ENCODE data around the gene SSH3.

Gene SSH3

DNA sequence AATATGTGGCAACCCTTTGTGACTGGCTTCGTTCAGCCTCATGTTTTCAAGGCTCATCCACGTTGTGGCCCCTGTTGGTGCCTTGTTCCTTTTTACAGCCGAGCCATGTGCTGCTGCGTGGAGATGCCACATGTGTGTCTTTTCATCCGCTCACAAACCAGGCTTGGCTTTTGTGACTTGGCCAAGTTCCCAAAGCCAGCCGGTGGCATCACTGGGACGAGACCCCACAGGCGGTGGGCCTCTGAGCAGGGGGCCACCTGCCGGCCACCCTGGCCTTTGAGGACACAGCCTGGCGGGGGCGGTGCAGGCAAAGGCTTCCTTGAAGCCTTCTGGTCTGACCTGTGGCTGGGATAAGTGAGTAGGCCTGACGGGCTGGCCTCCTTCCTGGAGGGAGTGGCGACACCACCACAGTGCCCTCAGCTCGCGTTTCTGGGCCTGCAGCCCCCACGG lies 26.5 kb upstream of the SSH3 start:
- Histone ChIP-seq H3K9ac (ENCODE audit: low read depth, low read length) (peak overlapping the region; percentile 46), H3K36me3 (ENCODE audit: insufficient read depth, low read length) (peaks cover 32% of the 10 kb centered on the region), H3K27me3 (ENCODE audit: insufficient read depth, low read length) (no peaks in the 10 kb centered on the region), H3K27ac (ENCODE audit: low read depth, low read length) (peak overlapping the region; percentile 91), H3K9me3 (ENCODE audit: insufficient read depth, low read depth, low read length) (no peaks in the 10 kb centered on the region), H3K4me3 (ENCODE audit: low read length) (no peak overlapping the region), H3K4me1 (ENCODE audit: insufficient read depth, low read length) (peaks cover 12% of the 10 kb centered on the region)
- WGBS, result 66% methylated on average over 16 of the region's 16 CpGs

DNA sequence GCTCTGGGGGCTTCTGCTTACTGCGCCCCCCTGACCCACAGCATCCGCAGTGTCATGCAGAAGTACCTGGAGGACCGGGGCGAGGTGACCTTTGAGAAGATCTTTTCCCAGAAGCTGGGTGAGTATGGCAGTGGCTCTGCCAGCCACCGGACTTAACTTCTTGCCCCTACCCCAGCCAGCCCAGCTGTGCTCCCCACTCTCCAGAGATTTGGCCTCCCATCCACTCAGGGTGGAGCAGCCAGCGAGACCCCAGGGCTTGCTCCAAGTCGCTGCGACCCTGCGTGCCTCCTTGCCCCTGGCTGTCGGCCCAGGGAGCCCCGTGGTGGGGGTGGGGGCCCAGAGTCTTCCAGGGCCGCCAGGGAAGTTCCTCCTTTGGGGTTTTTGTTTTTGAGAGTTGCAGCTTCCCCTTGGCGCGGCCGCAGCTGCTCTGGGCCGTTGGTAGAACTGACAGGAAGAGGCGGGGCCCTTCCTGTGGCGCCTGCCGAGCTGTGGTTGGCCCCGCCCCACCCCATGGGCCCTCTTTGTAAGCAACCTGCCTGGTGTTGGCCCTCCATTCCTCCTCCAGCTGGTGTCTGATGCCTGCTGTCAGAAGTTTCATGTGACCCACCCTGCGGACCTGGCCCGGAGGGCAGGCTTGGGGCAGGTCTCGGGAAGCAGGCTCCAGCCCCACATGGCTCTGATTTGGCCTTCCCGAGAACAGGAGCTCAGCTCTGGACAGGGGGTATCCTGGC lies 25.9 kb upstream of the SSH3 start:
- Histone ChIP-seq H3K36me3 (ENCODE audit: insufficient read depth, low read length) (peaks cover 36% of the 10 kb centered on the region), H3K27ac (ENCODE audit: low read depth, low read length) (peak overlapping the region; percentile 91)
- 44% methylated on average over 24 of the region's 24 CpGs for WGBS

DNA sequence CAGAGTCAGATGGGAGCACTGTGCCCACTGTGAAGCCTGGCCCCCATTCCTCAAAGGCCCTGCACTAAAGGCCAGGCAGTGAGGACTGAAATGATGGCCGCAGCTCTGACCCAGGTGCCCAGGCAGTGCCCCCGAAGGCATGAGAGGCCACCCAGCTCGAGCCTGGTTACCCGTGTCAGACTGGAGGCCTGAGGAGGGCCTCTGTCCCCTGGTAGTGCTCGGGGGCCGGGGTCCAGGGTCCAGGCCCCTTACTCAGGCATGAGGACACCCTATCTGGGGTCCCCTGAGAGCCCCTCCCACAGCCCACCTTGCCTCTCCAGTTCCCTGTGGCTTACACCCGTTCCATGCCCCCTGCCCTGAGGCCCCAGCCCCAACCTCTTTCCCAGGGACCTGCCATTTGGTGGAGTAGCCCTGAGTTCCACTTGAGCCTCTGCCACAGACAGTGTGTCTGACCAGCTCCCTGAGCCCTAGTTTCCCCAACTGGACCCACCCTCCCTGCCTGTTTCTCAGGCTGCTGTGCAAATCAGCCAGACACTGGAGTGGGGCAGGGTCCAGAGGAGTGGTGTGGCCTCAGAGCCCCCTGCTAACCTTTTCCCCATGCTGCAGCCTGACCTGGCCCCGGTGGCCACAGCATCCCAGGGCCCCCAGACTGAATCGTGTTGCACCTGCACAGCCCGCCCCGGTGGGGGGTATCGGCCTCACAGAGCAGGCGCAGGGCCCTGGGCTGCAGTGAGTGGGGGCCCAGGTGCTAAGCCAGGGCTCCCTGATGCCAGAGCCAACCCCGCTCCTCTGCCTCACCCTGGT lies 25.0 kb upstream of the SSH3 start:
- H3K4me3 ChIP-seq (ENCODE audit: low read length), result no peak overlapping the region
- 93% methylated on average over 14 of the region's 14 CpGs for WGBS
- no peak overlapping the region for H3K9ac ChIP-seq (ENCODE audit: low read depth, low read length)
- peaks cover 46% of the 10 kb centered on the region for H3K36me3 ChIP-seq (ENCODE audit: insufficient read depth, low read length)
- no peaks in the 10 kb centered on the region for H3K9me3 ChIP-seq (ENCODE audit: insufficient read depth, low read depth, low read length)
- peaks cover 12% of the 10 kb centered on the region for H3K4me1 ChIP-seq (ENCODE audit: insufficient read depth, low read length)
- H3K27ac ChIP-seq (ENCODE audit: low read depth, low read length), result 0 out of 2 replicates have a peak overlapping the region, but pooled peaks have one; percentile 91
- H3K27me3 ChIP-seq (ENCODE audit: insufficient read depth, low read length), result no peaks in the 10 kb centered on the region

More for the DNA sequence above, 25.9 kb upstream of the SSH3 start:
- Histone ChIP-seq H3K27me3 (ENCODE audit: insufficient read depth, low read length) (no peaks in the 10 kb centered on the region), H3K4me1 (ENCODE audit: insufficient read depth, low read length) (peaks cover 12% of the 10 kb centered on the region), H3K9me3 (ENCODE audit: insufficient read depth, low read depth, low read length) (no peaks in the 10 kb centered on the region), H3K4me3 (ENCODE audit: low read length) (no peak overlapping the region), H3K9ac (ENCODE audit: low read depth, low read length) (peak overlapping the region; percentile 46)

DNA sequence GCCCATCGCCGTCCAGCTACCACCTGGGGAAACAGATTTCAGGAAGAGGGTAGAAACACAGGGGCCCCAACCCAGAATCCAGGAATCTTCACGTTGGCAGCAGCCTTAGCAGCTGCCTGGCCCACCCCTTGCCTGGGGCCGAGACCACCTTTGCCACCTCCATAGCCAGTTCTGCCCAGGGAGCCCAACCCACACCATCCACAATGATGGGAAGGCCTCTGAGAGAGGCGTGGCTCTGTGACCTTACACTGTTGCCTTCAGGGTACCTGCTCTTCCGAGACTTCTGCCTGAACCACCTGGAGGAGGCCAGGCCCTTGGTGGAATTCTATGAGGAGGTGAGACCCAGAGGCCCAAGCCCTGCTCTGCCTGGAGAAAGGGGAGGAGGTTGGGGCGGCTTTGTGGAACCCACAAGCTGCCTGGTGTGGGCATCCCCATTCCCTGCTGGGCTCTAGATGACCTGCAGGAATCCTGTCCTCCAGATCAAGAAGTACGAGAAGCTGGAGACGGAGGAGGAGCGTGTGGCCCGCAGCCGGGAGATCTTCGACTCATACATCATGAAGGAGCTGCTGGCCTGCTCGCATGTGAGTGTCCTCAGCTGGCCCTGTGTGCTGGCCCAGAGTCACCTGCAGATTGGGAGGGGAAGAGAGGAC lies 24.3 kb upstream of the SSH3 start:
- Histone ChIP-seq H3K27me3 (ENCODE audit: insufficient read depth, low read length) (no peaks in the 10 kb centered on the region), H3K4me3 (ENCODE audit: low read length) (no peak overlapping the region), H3K36me3 (ENCODE audit: insufficient read depth, low read length) (peaks cover 52% of the 10 kb centered on the region), H3K9me3 (ENCODE audit: insufficient read depth, low read depth, low read length) (no peaks in the 10 kb centered on the region), H3K9ac (ENCODE audit: low read depth, low read length) (no peak overlapping the region), H3K27ac (ENCODE audit: low read depth, low read length) (no peak overlapping the region), H3K4me1 (ENCODE audit: insufficient read depth, low read length) (peaks cover 12% of the 10 kb centered on the region)
- WGBS, result 96% methylated on average over 14 of the region's 14 CpGs

DNA sequence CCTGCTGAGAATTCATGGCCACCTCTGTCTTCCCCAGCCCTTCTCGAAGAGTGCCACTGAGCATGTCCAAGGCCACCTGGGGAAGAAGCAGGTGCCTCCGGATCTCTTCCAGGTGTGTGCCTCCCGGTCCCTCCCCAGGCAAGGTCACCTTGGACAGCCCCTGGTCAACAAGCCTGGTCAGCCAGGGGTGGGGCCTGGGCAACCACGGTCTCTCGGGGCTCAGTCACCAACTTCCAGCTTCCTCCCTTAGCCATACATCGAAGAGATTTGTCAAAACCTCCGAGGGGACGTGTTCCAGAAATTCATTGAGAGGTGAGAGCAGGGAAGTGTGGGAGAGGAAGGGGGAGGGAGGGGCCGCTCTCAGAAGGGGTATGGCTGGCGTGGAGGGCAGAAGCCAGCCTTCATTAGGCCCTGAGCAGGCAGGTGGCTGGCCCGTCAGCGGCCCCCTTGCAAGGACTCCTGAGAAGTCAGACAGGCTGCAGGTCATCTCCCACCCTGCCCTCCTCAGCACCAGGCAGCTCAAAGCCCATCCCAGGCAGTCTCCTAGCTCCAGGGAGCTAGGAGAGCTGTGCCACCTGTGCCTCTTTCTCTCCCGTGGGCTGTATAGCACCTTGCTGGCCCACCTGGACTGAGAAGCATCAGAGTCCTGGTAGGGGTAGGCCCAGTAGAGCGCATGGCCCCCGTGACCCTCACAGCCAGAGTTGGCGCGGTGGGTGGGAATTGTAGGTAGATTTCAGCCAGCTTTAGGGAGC lies 23.6 kb upstream of the SSH3 start:
- Histone ChIP-seq H3K27me3 (ENCODE audit: insufficient read depth, low read length) (no peaks in the 10 kb centered on the region), H3K4me3 (ENCODE audit: low read length) (no peak overlapping the region), H3K36me3 (ENCODE audit: insufficient read depth, low read length) (peaks cover 55% of the 10 kb centered on the region), H3K9me3 (ENCODE audit: insufficient read depth, low read depth, low read length) (no peaks in the 10 kb centered on the region), H3K27ac (ENCODE audit: low read depth, low read length) (no peak overlapping the region), H3K4me1 (ENCODE audit: insufficient read depth, low read length) (peaks cover 12% of the 10 kb centered on the region), H3K9ac (ENCODE audit: low read depth, low read length) (no peak overlapping the region)
- 94% methylated on average over 17 of the region's 17 CpGs for WGBS

DNA sequence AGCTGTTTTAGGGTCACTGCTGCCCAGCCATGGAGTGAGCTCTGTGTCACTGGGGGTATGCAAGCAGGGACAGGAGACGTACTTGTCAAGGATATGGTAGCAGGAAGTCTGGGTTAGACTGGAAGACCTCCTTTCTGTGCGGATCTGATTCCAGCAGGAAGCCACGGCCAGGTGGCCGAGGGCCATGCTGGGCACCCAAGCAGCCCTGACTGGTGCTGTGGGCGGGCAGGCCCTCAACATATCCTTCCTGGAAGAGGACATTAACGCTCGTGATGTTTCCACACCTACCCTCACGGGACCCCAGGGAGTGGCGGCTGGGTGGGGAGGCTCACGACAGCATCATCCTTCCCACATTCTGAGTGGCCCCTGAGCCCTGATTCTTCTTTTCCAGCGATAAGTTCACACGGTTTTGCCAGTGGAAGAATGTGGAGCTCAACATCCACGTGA lies 23.0 kb upstream of the SSH3 start:
- no peak overlapping the region for H3K27ac ChIP-seq (ENCODE audit: low read depth, low read length)
- H3K9ac ChIP-seq (ENCODE audit: low read depth, low read length), result no peak overlapping the region
- WGBS, result 94% methylated on average over 13 of the region's 13 CpGs
- no peak overlapping the region for H3K4me3 ChIP-seq (ENCODE audit: low read length)
- H3K27me3 ChIP-seq (ENCODE audit: insufficient read depth, low read length), result no peaks in the 10 kb centered on the region
- H3K4me1 ChIP-seq (ENCODE audit: insufficient read depth, low read length), result peaks cover 12% of the 10 kb centered on the region
- no peaks in the 10 kb centered on the region for H3K9me3 ChIP-seq (ENCODE audit: insufficient read depth, low read depth, low read length)
- H3K36me3 ChIP-seq (ENCODE audit: insufficient read depth, low read length), result peaks cover 61% of the 10 kb centered on the region

GRCh38 chr11:67280788-67281551 lies 22.4 kb upstream of the SSH3 start:
- Histone ChIP-seq H3K36me3 (ENCODE audit: insufficient read depth, low read length) (peaks cover 66% of the 10 kb centered on the region), H3K4me3 (ENCODE audit: low read length) (no peak overlapping the region), H3K9me3 (ENCODE audit: insufficient read depth, low read depth, low read length) (no peaks in the 10 kb centered on the region), H3K27ac (ENCODE audit: low read depth, low read length) (no peak overlapping the region), H3K27me3 (ENCODE audit: insufficient read depth, low read length) (no peaks in the 10 kb centered on the region), H3K9ac (ENCODE audit: low read depth, low read length) (no peak overlapping the region), H3K4me1 (ENCODE audit: insufficient read depth, low read length) (peaks cover 12% of the 10 kb centered on the region)
- WGBS, result 95% methylated on average over 31 of the region's 31 CpGs

DNA sequence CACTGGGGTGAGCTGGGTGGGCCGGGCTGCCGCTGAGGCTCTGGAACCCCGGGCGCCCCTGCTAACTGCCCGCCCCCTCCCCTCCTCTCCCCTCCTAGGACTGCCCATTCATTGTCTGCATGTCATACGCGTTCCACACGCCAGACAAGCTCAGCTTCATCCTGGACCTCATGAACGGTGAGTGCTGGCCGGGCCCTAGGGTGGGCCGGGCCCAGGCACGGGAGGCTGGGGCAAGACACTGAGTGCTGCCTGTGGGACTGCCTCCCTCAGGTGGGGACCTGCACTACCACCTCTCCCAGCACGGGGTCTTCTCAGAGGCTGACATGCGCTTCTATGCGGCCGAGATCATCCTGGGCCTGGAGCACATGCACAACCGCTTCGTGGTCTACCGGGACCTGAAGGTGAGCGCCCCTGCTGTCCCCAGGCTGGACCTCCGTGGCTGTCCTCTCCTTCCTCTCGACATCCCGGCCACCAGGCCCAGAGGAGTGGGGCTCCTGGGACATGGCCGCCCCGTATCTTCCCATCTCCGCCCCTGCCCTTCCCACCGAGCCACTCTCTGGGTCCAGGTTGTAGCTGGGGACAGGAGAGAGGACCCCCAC lies 21.7 kb upstream of the SSH3 start:
- H3K27ac ChIP-seq (ENCODE audit: low read depth, low read length), result no peak overlapping the region
- H3K9ac ChIP-seq (ENCODE audit: low read depth, low read length), result no peak overlapping the region
- no peaks in the 10 kb centered on the region for H3K27me3 ChIP-seq (ENCODE audit: insufficient read depth, low read length)
- no peak overlapping the region for H3K4me3 ChIP-seq (ENCODE audit: low read length)
- peaks cover 8% of the 10 kb centered on the region for H3K4me1 ChIP-seq (ENCODE audit: insufficient read depth, low read length)
- H3K36me3 ChIP-seq (ENCODE audit: insufficient read depth, low read length), result peaks cover 68% of the 10 kb centered on the region
- WGBS, result 95% methylated on average over 27 of the region's 27 CpGs
- H3K9me3 ChIP-seq (ENCODE audit: insufficient read depth, low read depth, low read length), result no peaks in the 10 kb centered on the region

DNA sequence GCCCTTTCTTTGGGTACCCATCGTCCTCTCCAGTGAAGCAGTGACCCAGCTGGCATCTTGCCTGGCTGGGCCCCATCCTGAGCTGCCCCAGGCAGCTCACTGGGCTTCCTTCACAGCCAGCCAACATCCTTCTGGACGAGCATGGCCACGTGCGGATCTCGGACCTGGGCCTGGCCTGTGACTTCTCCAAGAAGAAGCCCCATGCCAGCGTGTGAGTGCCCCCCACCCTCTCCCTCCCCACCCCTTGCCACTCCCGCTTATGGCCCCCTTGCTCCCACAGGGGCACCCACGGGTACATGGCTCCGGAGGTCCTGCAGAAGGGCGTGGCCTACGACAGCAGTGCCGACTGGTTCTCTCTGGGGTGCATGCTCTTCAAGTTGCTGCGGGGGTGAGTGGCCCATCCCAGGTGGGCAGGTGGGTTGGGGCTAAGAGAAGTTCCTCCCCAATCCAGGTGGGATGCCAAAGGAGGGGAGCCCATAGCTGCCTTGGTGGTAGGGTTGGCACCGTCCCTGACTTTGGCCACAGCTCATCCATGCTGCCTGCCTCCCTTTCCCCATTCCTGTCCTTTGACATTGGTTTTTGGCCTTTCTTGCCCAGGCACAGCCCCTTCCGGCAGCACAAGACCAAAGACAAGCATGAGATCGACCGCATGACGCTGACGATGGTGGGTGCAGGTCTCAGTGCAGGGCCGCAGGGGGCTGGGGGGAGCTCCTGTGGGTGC lies 21.0 kb upstream of the SSH3 start:
- H3K36me3 ChIP-seq (ENCODE audit: insufficient read depth, low read length), result peaks cover 68% of the 10 kb centered on the region
- WGBS, result 94% methylated on average over 20 of the region's 20 CpGs
- no peaks in the 10 kb centered on the region for H3K9me3 ChIP-seq (ENCODE audit: insufficient read depth, low read depth, low read length)
- no peak overlapping the region for H3K4me3 ChIP-seq (ENCODE audit: low read length)
- H3K9ac ChIP-seq (ENCODE audit: low read depth, low read length), result no peak overlapping the region
- no peaks in the 10 kb centered on the region for H3K27me3 ChIP-seq (ENCODE audit: insufficient read depth, low read length)
- H3K27ac ChIP-seq (ENCODE audit: low read depth, low read length), result no peak overlapping the region
- peaks cover under 1% of the 10 kb centered on the region; the same call in 1 of the 2 replicates for H3K4me1 ChIP-seq (ENCODE audit: insufficient read depth, low read length)
